Measurements from ENCODE around the gene VAV1. TPM values are rescaled to one million over a fixed set of nuclear protein-coding genes. Genes with fewer than 3 reads are reported as not detected.

Gene VAV1
- total and polyA plus RNA-seq, 9 of the 15 experiments (the other 6 are each of a cell fraction or from before 2014, with no cell fraction given) = 0.46 to 20.1 (median 11.1) TPM

DNA sequence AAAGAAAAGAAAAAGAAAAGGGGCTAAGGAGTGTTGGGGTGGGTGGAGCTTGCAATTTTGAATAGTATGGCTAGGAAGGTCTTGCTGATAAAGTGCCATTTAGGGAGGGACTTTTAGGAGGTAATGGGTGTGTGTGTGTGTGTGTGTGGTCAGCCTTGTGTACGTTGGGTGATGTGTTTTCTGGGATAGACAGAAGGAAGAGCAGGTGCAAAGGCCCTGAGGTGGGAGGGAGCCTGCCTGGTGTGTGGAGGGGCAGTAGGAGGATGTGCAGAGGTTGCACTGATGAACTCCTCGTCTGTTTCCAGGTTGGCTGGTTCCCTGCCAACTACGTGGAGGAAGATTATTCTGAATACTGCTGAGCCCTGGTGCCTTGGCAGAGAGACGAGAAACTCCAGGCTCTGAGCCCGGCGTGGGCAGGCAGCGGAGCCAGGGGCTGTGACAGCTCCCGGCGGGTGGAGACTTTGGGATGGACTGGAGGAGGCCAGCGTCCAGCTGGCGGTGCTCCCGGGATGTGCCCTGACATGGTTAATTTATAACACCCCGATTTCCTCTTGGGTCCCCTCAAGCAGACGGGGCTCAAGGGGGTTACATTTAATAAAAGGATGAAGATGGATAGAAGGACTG, 84.4 kb downstream of the VAV1 start:
- FAIRE-seq = no peak

More for the DNA sequence above, 84.4 kb downstream of the VAV1 start:
- intact Hi-C loops (cut with micrococcal nuclease) (no loop called here), in situ Hi-C loops (cut with MboI) (no loop called here)
- BruUV-seq (replicated peaks) = no TSS peak
- no peak overlapping the region for H2AFZ ChIP-seq (ENCODE audit: low read depth, low read length)
- 40% methylated on average over 13 of the region's 14 CpGs for WGBS (ENCODE audit: insufficient coverage, low coverage, missing lambda C conversion rate)
- no peaks in the 10 kb centered on the region for H3K27me3 ChIP-seq (ENCODE audit: control insufficient read depth in 2 of 2, insufficient read depth in 2 of 2, low read length in 2 of 2)
- TF ChIP-seq TCF7L2 (IDR thresholded peaks at IDR 0.05; ENCODE audit: low read depth, low read length) (no peak), GATAD2A (IDR thresholded peaks at IDR 0.05) (no peak), ZNF586 (CRISPR knock-in tag; conservative IDR thresholded peaks at IDR 0.05) (no peak), ZBTB5 (IDR thresholded peaks at IDR 0.05) (no peak), PHF8 (IDR thresholded peaks at IDR 0.05; ENCODE audit: borderline replicate concordance, low read length) (no peak), SRSF7 (optimal IDR thresholded peaks at IDR 0.05; ENCODE audit: low read depth, low read length) (no peak), MTA3 (IDR thresholded peaks at IDR 0.05; ENCODE audit: borderline replicate concordance) (no peak), TRIM24 (IDR thresholded peaks at IDR 0.05) (no peak), ZNF311 (CRISPR knock-in tag; IDR thresholded peaks at IDR 0.05) (no peak)
- H3K79me2 ChIP-seq (ENCODE audit: control insufficient read depth, insufficient read depth, low read length) = no peaks in the 10 kb centered on the region
- no peak overlapping the region for H3K27ac ChIP-seq (ENCODE audit: extremely low read depth, low read depth, low read length)
- 0 out of 4 replicates have a peak overlapping the region, but pooled peaks of 1 of the 2 experiments have one; percentile 42 for H3K9ac ChIP-seq (ENCODE audit: insufficient read depth in 1 of 2, low read depth in 2 of 2, low read length in 2 of 2)
- H3K4me1 ChIP-seq (replicated peaks in 1 of 2; ENCODE audit: control insufficient read depth in 2 of 2, insufficient read depth in 2 of 2, low read length in 2 of 2) = peaks cover 0 to 8% of the 10 kb centered on the region in 2 experiments; a peak in 3 of 5 replicates
- H4K20me1 ChIP-seq (replicated peaks; ENCODE audit: control insufficient read depth, insufficient read depth, low read length) = no peaks in the 10 kb centered on the region
- no peak for DNase-seq (ENCODE audit: extremely low read depth in 1 of 4, low spot score in 3 of 4)
- ATAC-seq = no peak
- H3K9me1 ChIP-seq (ENCODE audit: control insufficient read depth, insufficient read depth, low read length) = no peaks in the 10 kb centered on the region
- no peaks in the 10 kb centered on the region for H3K36me3 ChIP-seq (ENCODE audit: control insufficient read depth, insufficient read depth, low read length)
- H3K4me3 ChIP-seq = no peak overlapping the region
- ChIA-PET POLR2A (interaction anchor here (0.7 kb wide), 1 partner anchor 464 kb away, joined by 3 read pairs; the partner anchor contains the start of gene GTF2F1), CTCF (ENCODE audit: low intra/inter-chr PET ratio) (no interaction called here)
- H3K9me3 ChIP-seq (replicated peaks; ENCODE audit: control insufficient read depth, insufficient read depth, low read depth, low read length) = no peaks in the 10 kb centered on the region
- no peak overlapping the region for H3K4me2 ChIP-seq (ENCODE audit: insufficient read depth, low read length)

Data from K562 (cell line).